ENCODE results near the gene AP2S1. TPM values are rescaled to one million over a fixed set of nuclear protein-coding genes. Genes with fewer than 3 reads are reported as not detected.

The AP2S1 gene
- 248 to 266 TPM (median 249 TPM) in 5 replicates for total RNA-seq (2022; extraction: Qiagen RNA extraction)

DNA sequence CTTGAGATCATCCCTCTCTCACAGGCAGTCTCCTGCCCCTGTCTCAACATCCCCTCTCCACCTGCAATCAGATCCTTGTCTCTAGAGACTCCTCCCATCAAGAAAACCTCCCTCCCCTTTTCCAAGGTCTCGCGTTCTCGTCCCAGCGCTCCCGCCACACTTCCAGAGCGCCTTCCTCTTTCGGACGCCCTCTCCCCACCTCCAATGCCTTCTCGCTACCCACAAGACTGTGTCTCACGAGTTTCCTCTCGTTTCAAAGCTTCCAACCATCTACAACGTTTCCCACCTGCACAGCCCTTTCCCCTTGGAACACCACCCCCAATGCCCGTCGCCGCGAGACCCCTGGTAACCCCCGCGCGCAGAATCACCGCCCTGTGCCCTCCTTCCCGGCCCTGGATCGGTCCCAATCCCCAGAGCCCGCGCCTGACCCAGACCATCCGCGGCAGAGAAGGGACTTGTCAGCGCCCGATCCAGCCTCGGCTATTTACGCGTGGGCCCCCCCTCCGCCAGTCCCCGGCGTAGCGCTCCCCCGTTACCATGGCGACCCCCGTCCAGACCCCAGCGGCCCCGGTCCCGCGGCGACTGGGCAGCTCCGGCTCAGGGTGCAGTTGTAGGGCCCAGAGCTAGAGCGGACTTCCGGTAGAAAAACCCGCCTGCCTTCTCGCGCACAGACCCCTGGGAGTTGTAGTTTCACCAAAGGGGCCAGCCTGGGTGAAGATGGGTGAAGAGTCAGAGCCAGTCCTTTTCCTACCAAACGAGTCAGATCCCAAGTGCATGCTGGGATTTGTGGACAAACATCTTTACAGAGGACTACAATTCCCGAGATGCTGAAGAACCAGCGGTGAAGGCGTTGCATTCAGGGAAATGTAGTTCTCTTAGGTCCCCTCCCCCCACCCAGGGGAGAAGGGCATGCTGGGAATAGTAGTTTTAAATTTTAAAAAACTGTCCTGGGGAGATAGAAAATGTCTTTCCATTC is at the start of gene AP2S1:
Gene AP2S1, minus strand, starts transcription at position 619 of the 976 bp plus-strand sequence. Its CDS starts 80 bp downstream, at position 539.

DNA sequence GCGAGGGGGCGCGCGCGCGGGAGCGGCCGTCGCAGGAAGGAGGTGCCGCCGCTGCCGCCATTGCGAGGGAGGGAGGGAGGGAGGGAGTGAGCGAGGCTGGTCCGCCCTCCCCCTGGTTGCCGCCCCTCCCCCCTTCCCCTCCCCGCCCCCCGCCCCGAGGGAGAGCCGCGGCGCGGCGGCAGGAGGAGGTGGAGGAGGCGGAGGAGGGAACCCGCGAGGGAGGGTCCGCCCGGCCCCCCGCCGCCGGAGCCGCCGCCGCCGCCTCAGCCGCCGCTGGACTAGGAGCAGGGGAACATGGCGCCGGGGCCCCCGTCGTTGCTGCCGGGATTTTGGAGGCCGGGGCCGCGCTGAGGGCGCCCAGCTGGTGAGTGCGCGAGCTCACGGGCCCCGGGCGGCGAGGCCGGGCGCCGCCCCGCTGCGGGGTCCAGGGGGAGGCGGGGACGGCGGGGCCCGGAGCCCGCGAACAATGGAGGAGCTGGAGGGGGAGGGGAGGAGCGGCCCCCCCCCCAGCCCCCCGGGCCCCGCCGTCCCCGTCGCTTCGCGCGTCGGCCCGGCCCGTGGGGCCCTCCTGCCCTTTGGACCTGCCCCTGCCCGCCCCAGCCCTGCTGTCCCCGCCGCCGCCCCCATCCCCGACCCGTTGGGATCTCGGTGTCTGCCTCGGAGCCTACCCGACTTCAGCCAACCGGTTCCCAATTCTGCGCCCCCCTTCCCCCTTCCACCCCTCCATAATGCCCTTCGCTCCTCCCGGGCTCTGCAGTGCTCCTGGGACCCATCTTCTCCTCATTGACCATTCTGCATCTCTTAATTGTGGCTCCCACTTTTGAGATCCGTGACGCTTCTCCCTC is 10.4 kb upstream of the AP2S1 start, which contains the start of gene ARHGAP35:
Gene ARHGAP35, plus strand, starts transcription at position 152 of the 845 bp plus-strand sequence. CDS start 57,679 bp downstream, outside the sequence.

DNA sequence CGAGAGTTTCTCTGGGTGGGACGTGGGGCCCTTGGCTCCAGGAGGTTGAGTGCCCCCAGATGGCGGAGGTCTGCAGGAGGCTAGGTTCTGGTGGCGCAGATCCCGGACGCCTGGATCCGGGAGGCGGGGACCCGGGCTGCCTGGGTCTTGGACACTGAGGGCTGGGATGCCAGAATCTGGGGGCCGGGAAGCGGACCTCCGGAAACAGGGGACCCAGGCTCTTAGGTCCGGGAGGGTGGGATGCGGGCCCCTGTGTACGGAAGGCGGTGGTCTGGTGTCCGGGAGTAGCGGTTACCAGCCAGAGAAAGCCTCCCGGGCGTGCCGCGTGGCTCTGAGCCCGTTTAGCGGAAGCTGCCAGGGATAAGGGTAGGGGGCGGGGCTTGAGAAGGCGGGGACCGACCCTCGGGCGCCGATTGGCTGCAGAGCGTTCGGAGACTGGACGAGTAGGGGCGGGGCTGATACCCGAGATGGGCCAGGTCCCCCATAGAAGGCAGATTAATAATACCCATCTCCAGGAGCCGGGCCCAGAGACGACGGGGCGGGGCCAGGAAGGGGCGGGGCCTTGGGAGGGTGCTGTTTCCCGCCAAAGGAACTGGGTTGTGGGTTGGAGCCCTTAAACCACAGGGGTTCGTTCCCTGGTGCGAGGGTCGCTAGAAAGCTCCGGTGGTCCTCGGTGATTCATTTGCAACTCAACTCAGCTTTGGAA is 62.2 kb downstream of the AP2S1 start, which contains the start of gene SLC1A5:
Gene SLC1A5, minus strand, starts transcription at position 333 of the 706 bp plus-strand sequence. CDS start 629 bp downstream, outside the sequence.

Other genes with a start within 250 kb of the AP2S1 start
- gene CALM3, start 249.5 kb downstream of the AP2S1 start, total RNA-seq (2022; extraction: Qiagen RNA extraction), result 191 to 275 TPM (median 258 TPM) in 5 replicates
- 0.14 TPM in 1 of 5 replicates, not detected in the others for gene PTGIR, start 225.8 kb downstream of the AP2S1 start, total RNA-seq (2022; extraction: Qiagen RNA extraction)
- gene GNG8, start 214.6 kb downstream of the AP2S1 start, total RNA-seq (2022; extraction: Qiagen RNA extraction), result not detected in 5 replicates
- gene DACT3, start 189.7 kb downstream of the AP2S1 start, total RNA-seq (2022; extraction: Qiagen RNA extraction), result 0.17 to 0.29 TPM (median 0.26 TPM) in 5 replicates
- gene PRKD2, start 133.7 kb downstream of the AP2S1 start, total RNA-seq (2022; extraction: Qiagen RNA extraction), result 19.7 to 33.9 TPM (median 28.2 TPM) in 5 replicates
- 14.1 to 21.1 TPM (median 19.7 TPM) in 5 replicates for gene FKRP, start 104.8 kb downstream of the AP2S1 start, total RNA-seq (2022; extraction: Qiagen RNA extraction)
- 53.3 to 91.6 TPM (median 86.9 TPM) in 5 replicates for gene STRN4, start 104.4 kb downstream of the AP2S1 start, total RNA-seq (2022; extraction: Qiagen RNA extraction)
- 201 to 260 TPM (median 234 TPM) in 5 replicates for gene SLC1A5, start 62.3 kb downstream of the AP2S1 start, total RNA-seq (2022; extraction: Qiagen RNA extraction)
- gene ARHGAP35, start 10.2 kb upstream of the AP2S1 start, total RNA-seq (2022; extraction: Qiagen RNA extraction), result 22.0 to 36.1 TPM (median 34.3 TPM) in 5 replicates
- 4.8 to 7.5 TPM (median 5.8 TPM) in 5 replicates for gene NPAS1, start 169.0 kb upstream of the AP2S1 start, total RNA-seq (2022; extraction: Qiagen RNA extraction)
- gene TMEM160, start 197.8 kb upstream of the AP2S1 start, total RNA-seq (2022; extraction: Qiagen RNA extraction), result 28.9 to 65.7 TPM (median 55.6 TPM) in 5 replicates